Suprapubic skin (tissue), 3 donors: ENCODE data around the gene NR3C2.
"Not testable (repeated sequence)": the region's sequence is repeated elsewhere in the genome, so short reads cannot be mapped to it uniquely, and the experiment has no call there.

Experiments used
- EP300 ChIP-seq: sonication (generic); formaldehyde crosslinking; IDR thresholded peaks from one replicate; pipeline ENCODE4 v1.6.1; 2017; ENCODE audit warnings: antibody characterized with exemption
- POLR2A ChIP-seq, 2 donors: fragments of 450-650 bp; IDR thresholded peaks; one replicate each; pipeline ENCODE4 v1.6.1; 2017; ENCODE audit warnings: antibody characterized with exemption in 2 of 2, mild to moderate bottlenecking in 2 of 2, moderate library complexity in 2 of 2
- TF ChIP-seq, protein P1 (sequence below), 2 donors: fragments of 200-600 bp in 1 of 2; fragments of 450-650 bp in 1 of 2; sonication (generic) in 1 of 2; IDR thresholded peaks; one replicate each; pipeline ENCODE4 v1.5.1; 2016 to 2019; ENCODE audit warnings: antibody characterized with exemption in 2 of 2, mild to moderate bottlenecking in 1 of 2, moderate library complexity in 1 of 2

DNA sequence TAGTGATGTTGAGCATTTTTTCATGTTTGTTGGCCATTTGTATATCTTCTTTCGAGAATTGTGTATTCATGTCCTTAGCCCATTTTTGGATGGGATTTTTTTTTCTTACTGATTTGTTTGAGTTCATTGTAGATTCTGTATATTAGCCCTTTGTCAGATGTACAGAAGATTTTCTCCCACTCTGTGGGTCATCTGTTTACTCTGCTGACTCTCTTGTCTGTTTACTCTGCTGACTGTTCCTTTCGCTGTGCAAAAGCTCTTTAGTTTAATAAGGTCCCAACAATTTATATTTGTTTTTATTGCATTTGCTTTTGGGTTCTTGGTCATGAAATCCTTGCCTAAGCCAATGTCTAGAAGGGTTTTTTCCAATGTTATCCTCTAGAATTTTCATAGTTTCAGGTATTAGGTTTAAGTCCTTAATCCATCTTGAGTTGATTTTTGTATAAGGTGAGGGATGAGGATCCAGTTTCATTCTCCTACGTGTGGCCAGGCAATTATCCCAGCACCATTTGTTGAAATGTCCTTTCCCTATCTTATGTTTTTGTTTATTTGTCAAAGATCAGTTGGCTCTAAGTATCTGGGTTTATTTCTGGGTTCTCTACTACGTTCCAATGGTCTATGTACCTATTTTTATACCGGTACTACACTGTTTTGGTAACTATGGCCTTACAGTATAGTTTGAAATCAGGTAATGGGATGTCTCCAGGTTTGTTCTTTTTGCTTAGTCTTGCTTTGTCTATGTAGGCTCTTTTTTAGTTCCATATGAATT is 254.6 kb downstream of the NR3C2 start:
- TF ChIP-seq, protein P1, sequence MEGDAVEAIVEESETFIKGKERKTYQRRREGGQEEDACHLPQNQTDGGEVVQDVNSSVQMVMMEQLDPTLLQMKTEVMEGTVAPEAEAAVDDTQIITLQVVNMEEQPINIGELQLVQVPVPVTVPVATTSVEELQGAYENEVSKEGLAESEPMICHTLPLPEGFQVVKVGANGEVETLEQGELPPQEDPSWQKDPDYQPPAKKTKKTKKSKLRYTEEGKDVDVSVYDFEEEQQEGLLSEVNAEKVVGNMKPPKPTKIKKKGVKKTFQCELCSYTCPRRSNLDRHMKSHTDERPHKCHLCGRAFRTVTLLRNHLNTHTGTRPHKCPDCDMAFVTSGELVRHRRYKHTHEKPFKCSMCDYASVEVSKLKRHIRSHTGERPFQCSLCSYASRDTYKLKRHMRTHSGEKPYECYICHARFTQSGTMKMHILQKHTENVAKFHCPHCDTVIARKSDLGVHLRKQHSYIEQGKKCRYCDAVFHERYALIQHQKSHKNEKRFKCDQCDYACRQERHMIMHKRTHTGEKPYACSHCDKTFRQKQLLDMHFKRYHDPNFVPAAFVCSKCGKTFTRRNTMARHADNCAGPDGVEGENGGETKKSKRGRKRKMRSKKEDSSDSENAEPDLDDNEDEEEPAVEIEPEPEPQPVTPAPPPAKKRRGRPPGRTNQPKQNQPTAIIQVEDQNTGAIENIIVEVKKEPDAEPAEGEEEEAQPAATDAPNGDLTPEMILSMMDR (IDR thresholded peaks at IDR 0.05) = not testable (repeated sequence)
- TF ChIP-seq EP300; POLR2A (IDR thresholded peaks at IDR 0.05): not testable (repeated sequence)
